Pancreas (tissue), 10 donors: ENCODE measurements around the gene ZNF20. TPM values are rescaled to one million over a fixed set of nuclear protein-coding genes. Genes with fewer than 3 reads are reported as not detected.
A peak's percentile ranks its signal among the peaks of the same experiment; 100 is the strongest.

ENCODE experiments used
- ATAC-seq, 4 donors: fragments of 200-7000 bp; cut with Tn5 transposase; one replicate each; pipeline versions ENCODE4 v1.8.0 to v1.9.1; 2020; ENCODE audit warnings: mild to moderate bottlenecking in 4 of 4, moderate library complexity in 4 of 4
- DNase-seq, 6 donors: peaks; one replicate each; pipeline ENCODE4 v3.0.0-alpha.2; 2020
- FAIRE-seq: peaks from 2 replicates; lab custom pipeline; 2012; peaks lifted over from hg19 to GRCh38; lab: Jason Lieb, UNC
- H3K27ac ChIP-seq, 4 donors: fragments of 200-600 bp; sonication (generic); 1 replicate in 3 of 4; 2 replicates in 1 of 4; pipeline versions ENCODE4 v1.5.0 to v1.8.0; 2020
- H3K27me3 ChIP-seq, 4 donors: fragments of 200-600 bp; one replicate each; pipeline ENCODE4 v1.8.0; 2021
- H3K36me3 ChIP-seq, 3 donors: fragments of 200-600 bp; sonication (generic) in 1 of 3; one replicate each; pipeline versions ENCODE4 v1.5.0 to v1.8.0; 2020 to 2021
- H3K4me1 ChIP-seq, 3 donors: fragments of 200-600 bp; one replicate each; pipeline ENCODE4 v1.8.0; 2021
- H3K4me3 ChIP-seq, 4 donors: fragments of 200-600 bp; sonication (generic) in 2 of 4; one replicate each; pipeline versions ENCODE4 v1.5.0 to v1.8.0; 2020 to 2021
- H3K9me3 ChIP-seq, 4 donors: fragments of 200-600 bp; one replicate each; pipeline ENCODE4 v1.8.0; 2021
- CTCF ChIP-seq, 4 donors: fragments of 200-600 bp; sonication (generic) in 3 of 4; IDR thresholded peaks; one replicate each; pipeline versions ENCODE4 v1.5.0 to v1.8.0; 2021; ENCODE audit warnings: antibody characterized with exemption in 4 of 4
- WGBS, 2 donors: extraction: QIAGEN DNeasy Blood & Tissue Kit; methylation state at CpG; one replicate each; pipeline ENCODE4 v1.1.7; 2013; 5-methylcytosine and 5-hydroxymethylcytosine counted together
- intact Hi-C, 3 donors: fragments of 100-400 bp; cut with DNase I; formaldehyde crosslinking; loops; one replicate each; pipeline versions ENCODE4 v1.11.1 to v1.14.2; 2022
- polyA plus RNA-seq, 2 donors: library from polyadenylated mRNA; stranded (reverse); fragments of 200-250 nt; gene quantifications; one replicate each; pipeline ENCODE4 v1.2.3, GENCODE V29; 2013
- total RNA-seq, 6 donors: library from RNA; stranded (reverse); fragmentation: NEBNext Ultra II Directional in 4 of 6; extraction: Animal tissue kit (Norgen Biotek cat#: 25700) in 4 of 6; gene quantifications; one replicate each; pipeline versions ENCODE4 v1.2.1 to v1.2.4, GENCODE V29; 2021 to 2023
- donor health status: healthy with polysubstance abuse.
- donor health status: DM: no; HTN: no; CAD: no; lungs with moderate emphysema.
- donor health status: DM: no; HTN: no; CAD: no.
- donor health status: control.
- donor health status: control.
- donor health status: Bipolar disorder and iron deficiency.
- donor health status: DM: yes; HTN: yes; CAD: no.
- donor health status: DM: no; HTN: no; CAD: no.
- donor health status: DM: no; HTN: no; CAD: no.
- donor health status: DM: yes; HTN: yes; CAD: no.

The ZNF20 gene
- total and polyA plus RNA-seq, 8 donors, result 0.63 to 3.3 (median 2.1) TPM

DNA sequence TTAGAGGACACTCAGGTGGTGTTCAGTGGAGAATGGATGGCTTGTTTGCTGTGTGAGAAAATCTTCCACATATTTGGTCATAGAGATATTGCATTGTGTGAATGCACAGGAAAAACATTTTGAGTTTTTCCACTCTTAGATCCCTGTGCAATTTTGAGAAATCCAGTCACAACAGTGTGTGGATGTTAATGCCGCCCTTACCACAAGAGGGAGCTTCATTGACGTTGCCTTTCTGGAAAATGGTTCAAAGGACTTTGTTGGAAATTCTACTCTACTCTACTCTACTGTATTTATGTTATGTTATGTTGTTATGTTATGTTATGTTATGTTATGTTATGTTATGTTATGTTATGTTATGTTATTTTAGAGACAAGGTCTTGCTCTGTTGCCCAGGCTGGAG, 13.4 kb downstream of the ZNF20 start:
- peak; percentile 38 to 72 (median 52) for ATAC-seq
- no peaks in the 10 kb centered on the region for H3K27me3 ChIP-seq
- FAIRE-seq, result no peak
- no peak overlapping the region for H3K27ac ChIP-seq
- no peak overlapping the region for H3K4me3 ChIP-seq
- H3K9me3 ChIP-seq, result no peaks in the 10 kb centered on the region
- DNase-seq, result peak in 1 of 6 donors; percentile 22
- WGBS, 2 donors, result 16 to 27% methylated on average over 2 of the region's 2 CpGs
- intact Hi-C loops, result no loop called here
- H3K4me1 ChIP-seq, result no peaks in the 10 kb centered on the region
- peak; percentile 21 to 50 (median 30) for TF ChIP-seq CTCF (IDR thresholded peaks at IDR 0.05)
- H3K36me3 ChIP-seq, result no peaks in the 10 kb centered on the region

DNA sequence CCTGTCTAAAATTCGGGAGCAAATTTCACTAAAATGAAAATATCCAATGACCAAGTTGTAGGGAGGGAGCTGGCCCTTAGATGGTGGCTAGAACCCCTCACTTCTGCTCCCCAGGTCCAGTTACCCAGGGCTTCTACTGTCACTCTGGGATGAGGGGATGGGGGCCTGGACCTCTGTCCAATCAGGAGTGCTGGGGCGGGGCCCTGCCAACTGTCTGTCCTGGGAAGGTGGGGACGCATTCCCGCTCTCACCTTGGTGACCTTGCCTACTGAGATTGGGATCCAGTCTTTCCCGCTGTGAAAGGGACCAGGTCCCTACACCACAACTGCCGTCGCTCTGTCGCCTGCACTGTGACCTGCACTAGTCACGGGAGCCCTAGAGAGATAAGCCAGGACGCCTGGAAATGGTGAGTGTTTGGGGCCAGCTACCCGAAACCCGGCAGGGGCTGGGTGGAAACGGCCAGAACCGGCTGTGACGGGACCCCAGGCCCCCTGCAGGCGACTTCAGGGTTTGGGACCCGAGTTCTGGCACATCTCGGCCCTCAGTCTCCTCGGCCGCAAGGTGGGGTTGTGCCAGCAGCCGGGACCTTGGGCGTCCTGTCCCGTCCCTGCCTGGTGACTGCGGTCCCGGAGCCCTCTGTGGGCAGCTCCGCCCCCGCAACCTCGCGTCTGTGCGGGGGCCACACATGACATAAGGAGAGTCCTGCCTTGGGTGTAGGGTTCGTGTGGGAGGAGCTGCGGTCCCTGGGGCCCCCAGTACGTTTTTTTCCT, 22.8 kb downstream of the ZNF20 start:
- Histone ChIP-seq H3K9me3 (no peaks in the 10 kb centered on the region), H3K27me3 (no peaks in the 10 kb centered on the region), H3K4me3 (no peak overlapping the region), H3K27ac (no peak overlapping the region), H3K4me1 (no peaks in the 10 kb centered on the region), H3K36me3 (no peaks in the 10 kb centered on the region)
- FAIRE-seq (no peak), DNase-seq (no peak), ATAC-seq (no peak)
- intact Hi-C loops, result no loop called here
- 52 to 73% methylated on average over 33 of the region's 33 CpGs for WGBS, 2 donors
- no peak for TF ChIP-seq CTCF (IDR thresholded peaks at IDR 0.05)

GRCh38 chr19:12113121-12113520, 27.0 kb downstream of the ZNF20 start:
- intact Hi-C loops, result no loop called here
- TF ChIP-seq CTCF (IDR thresholded peaks at IDR 0.05), result no peak
- ATAC-seq (no peak), FAIRE-seq (no peak), DNase-seq (no peak)
- Histone ChIP-seq H3K27ac (no peak overlapping the region), H3K4me3 (no peak overlapping the region), H3K27me3 (no peaks in the 10 kb centered on the region), H3K9me3 (no peaks in the 10 kb centered on the region), H3K4me1 (no peaks in the 10 kb centered on the region), H3K36me3 (peaks cover 0 to 5% (median 0%) of the 10 kb centered on the region in 3 donors)
- WGBS, 2 donors, result 73 to 79% methylated on average over 5 of the region's 5 CpGs

- Histone ChIP-seq H3K27ac (no peak overlapping the region), H3K27me3 (no peaks in the 10 kb centered on the region), H3K9me3 (no peaks in the 10 kb centered on the region), H3K36me3 (peaks cover 0 to 5% (median 0%) of the 10 kb centered on the region in 3 donors), H3K4me1 (no peaks in the 10 kb centered on the region), H3K4me3 (no peak overlapping the region)
- 92 to 95% methylated on average over 8 of the region's 8 CpGs for WGBS, 2 donors
- intact Hi-C loops, result no loop called here
- no peak for FAIRE-seq
- TF ChIP-seq CTCF (IDR thresholded peaks at IDR 0.05), result no peak
- DNase-seq, result no peak
- no peak for ATAC-seq
Observed at GRCh38 chr19:12112701-12113100, 27.4 kb downstream of the ZNF20 start.
